Esophagus squamous epithelium (tissue), 5 donors: Measurements from ENCODE around the gene MTERF4. TPM values are rescaled to one million over a fixed set of nuclear protein-coding genes. Genes with fewer than 3 reads are reported as not detected.

Experiments used
- DNase-seq: peaks from one replicate; lab custom pipeline; 2025; lab: John Stamatoyannopoulos, UW
- H3K27ac ChIP-seq, 4 donors: fragments of 200-600 bp; sonication (generic); one replicate each; pipeline ENCODE4 v1.5.1; 2016 to 2019; ENCODE audit warnings: mild to moderate bottlenecking in 1 of 4
- H3K27me3 ChIP-seq, 4 donors: fragments of 200-600 bp; sonication (generic); 1 replicate in 3 of 4; 2 replicates in 1 of 4; pipeline versions ENCODE4 v1.5.1 to v1.6.0; 2017 to 2021; ENCODE audit warnings: antibody characterized with exemption in 1 of 4
- H3K36me3 ChIP-seq, 3 donors: fragments of 200-600 bp; sonication (generic); one replicate each; pipeline ENCODE4 v1.5.1; 2016 to 2019
- H3K4me1 ChIP-seq, 3 donors: fragments of 200-600 bp; sonication (generic); one replicate each; pipeline ENCODE4 v1.5.1; 2017 to 2019
- H3K4me3 ChIP-seq, 4 donors: fragments of 200-600 bp; sonication (generic); 1 replicate in 3 of 4; 2 replicates in 1 of 4; pipeline ENCODE4 v1.5.1; 2016 to 2019; ENCODE audit warnings: mild to moderate bottlenecking in 2 of 4, moderate library complexity in 1 of 4
- H3K9me3 ChIP-seq, 3 donors: fragments of 200-600 bp; sonication (generic); one replicate each; pipeline ENCODE4 v1.5.1; 2016 to 2019
- POLR2A ChIP-seq, 4 donors: fragments of 450-650 bp; IDR thresholded peaks; one replicate each; pipeline ENCODE4 v1.6.1; 2017; ENCODE audit warnings: antibody characterized with exemption in 4 of 4, mild to moderate bottlenecking in 4 of 4, moderate library complexity in 3 of 4
- WGBS, 2 donors: methylation state at CpG; one replicate each; pipeline ENCODE4 v1.1.5; 2018; 5-methylcytosine and 5-hydroxymethylcytosine counted together
- intact Hi-C: fragments of 100-400 bp; cut with DNase I; formaldehyde crosslinking; loops from one replicate; pipeline ENCODE4 v1.15.0; 2022
- small RNA-seq, 4 donors: library from RNA; depleted of rRNA; stranded (forward); fragments of <200 nt; gene quantifications; one replicate each; pipeline ENCODE3, GENCODE V24; 2016
- total RNA-seq, 4 donors: library from RNA; depleted of rRNA; stranded (reverse); fragments of >200 nt; gene quantifications; one replicate each; pipeline ENCODE4 v1.1.0, GENCODE V29; 2016
- TF ChIP-seq, protein P1 (sequence below), 6 experiments: fragments of 450-650 bp in 4 of 6; fragments of 200-600 bp in 2 of 6; sonication (generic) in 2 of 6; IDR thresholded peaks; one replicate each; pipeline ENCODE4 v1.5.1; 2016 to 2019; ENCODE audit warnings: antibody characterized with exemption in 6 of 6, mild to moderate bottlenecking in 4 of 6, moderate library complexity in 4 of 6
- donor health status: DM: yes; HTN: yes; CAD: no.

The MTERF4 gene
- total RNA-seq, 4 donors from 2014 or later: 27.7 to 37.0 (median 35.4) TPM

DNA sequence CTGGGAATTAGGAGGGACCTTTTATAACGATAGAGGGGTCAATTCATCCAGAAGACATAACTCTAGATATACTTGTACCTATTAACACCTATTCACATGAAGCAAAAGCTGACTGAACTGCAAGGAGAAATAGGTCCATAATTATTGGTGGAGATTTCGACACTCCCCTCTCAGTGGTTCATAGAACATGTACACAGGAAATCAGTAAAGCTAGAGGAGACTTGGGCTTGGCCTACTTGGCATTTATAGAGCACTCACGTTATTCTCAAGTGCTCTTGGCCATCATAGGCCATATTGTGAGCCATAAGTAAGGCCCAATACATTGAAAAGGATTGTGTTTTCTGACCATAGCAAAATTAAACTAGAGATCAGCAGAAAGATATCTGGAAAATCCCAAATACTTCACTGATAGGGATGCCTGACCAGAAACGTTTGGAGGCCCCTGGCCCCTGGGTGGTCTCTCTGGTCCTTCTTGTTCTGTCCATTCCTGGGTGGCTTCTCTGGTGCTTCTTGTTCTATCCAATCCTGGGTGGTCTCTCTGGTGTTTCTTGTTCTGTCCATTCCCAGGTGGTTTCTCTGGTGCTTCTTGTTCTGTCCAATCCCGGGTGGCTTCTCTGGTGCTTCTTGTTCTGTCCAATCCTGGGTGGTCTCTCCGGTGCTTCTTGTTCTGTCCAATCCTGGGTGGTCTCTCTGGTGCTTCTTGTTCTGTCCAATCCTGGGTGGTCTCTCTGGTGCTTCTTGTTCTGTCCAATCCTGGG, 54.7 kb downstream of the MTERF4 start:
- Histone ChIP-seq H3K4me1 (no peaks in the 10 kb centered on the region), H3K9me3 (no peaks in the 10 kb centered on the region), H3K27me3 (no peaks in the 10 kb centered on the region), H3K36me3 (peaks cover 0 to 64% (median 9%) of the 10 kb centered on the region in 3 donors), H3K27ac (no peak overlapping the region), H3K4me3 (no peak overlapping the region)
- intact Hi-C loops: no loop called here
- WGBS, 2 donors: 71 to 77% methylated on average over 6 of the region's 6 CpGs
- no peak for DNase-seq
- TF ChIP-seq, protein P1, sequence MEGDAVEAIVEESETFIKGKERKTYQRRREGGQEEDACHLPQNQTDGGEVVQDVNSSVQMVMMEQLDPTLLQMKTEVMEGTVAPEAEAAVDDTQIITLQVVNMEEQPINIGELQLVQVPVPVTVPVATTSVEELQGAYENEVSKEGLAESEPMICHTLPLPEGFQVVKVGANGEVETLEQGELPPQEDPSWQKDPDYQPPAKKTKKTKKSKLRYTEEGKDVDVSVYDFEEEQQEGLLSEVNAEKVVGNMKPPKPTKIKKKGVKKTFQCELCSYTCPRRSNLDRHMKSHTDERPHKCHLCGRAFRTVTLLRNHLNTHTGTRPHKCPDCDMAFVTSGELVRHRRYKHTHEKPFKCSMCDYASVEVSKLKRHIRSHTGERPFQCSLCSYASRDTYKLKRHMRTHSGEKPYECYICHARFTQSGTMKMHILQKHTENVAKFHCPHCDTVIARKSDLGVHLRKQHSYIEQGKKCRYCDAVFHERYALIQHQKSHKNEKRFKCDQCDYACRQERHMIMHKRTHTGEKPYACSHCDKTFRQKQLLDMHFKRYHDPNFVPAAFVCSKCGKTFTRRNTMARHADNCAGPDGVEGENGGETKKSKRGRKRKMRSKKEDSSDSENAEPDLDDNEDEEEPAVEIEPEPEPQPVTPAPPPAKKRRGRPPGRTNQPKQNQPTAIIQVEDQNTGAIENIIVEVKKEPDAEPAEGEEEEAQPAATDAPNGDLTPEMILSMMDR (IDR thresholded peaks at IDR 0.05): no peak
- TF ChIP-seq POLR2A (IDR thresholded peaks at IDR 0.05): no peak

Small RNA genes within 50 kb of the gene (small RNA-seq; reads per million reads assigned to genes)
- 0 reads per million in 4 donors for gene AC005237.2

Other genes with a start within 250 kb of the MTERF4 start
- not detected for gene AGXT, start 233.5 kb downstream of the MTERF4 start, total RNA-seq
- 100 to 1,000 TPM; 105 to 440 (median 163) TPM for gene MAB21L4, start 206.1 kb downstream of the MTERF4 start, total RNA-seq
- gene CROCC2, start 196.0 kb downstream of the MTERF4 start, total RNA-seq: not detected
- gene SNED1, start 103.7 kb downstream of the MTERF4 start, total RNA-seq: 10 to 100 TPM in 1 of 4 donors, 1 to 10 TPM in 3; 3.3 to 13.9 (median 4.8) TPM
- gene PASK, start 47.2 kb upstream of the MTERF4 start, total RNA-seq: 1 to 10 TPM; 3.4 to 8.9 (median 5.6) TPM
- 100 to 1,000 TPM in 1 of 4 donors, 10 to 100 TPM in 3; 53.5 to 108 (median 63.3) TPM for gene PPP1R7, start 48.2 kb upstream of the MTERF4 start, total RNA-seq
- under 1 TPM in 1 of 4 donors, not detected in 3; 0.59 TPM for gene ANO7, start 86.4 kb upstream of the MTERF4 start, total RNA-seq
- 100 to 1,000 TPM; 239 to 310 (median 273) TPM for gene HDLBP, start 213.4 kb upstream of the MTERF4 start, total RNA-seq
- gene SEPTIN2, start 213.6 kb upstream of the MTERF4 start, total RNA-seq: 100 to 1,000 TPM in 3 of 4 donors, 10 to 100 TPM in 1; 95.9 to 236 (median 185) TPM